Measurements from ENCODE around the gene EVC.
"Not testable (repeated sequence)": the region's sequence is repeated elsewhere in the genome, so short reads cannot be mapped to it uniquely, and the experiment has no call there.

The EVC gene

GRCh38 chr4:5854929-5855328 lies 143.9 kb downstream of the EVC start:
- no peak for DNase-seq

- not testable (repeated sequence) for DNase-seq
These were observed 145.4 kb downstream of the EVC start for GRCh38 chr4:5856362-5856761.

- DNase-seq = no peak
These were observed 146.2 kb downstream of the EVC start for GRCh38 chr4:5857199-5857598.

GRCh38 chr4:5858020-5858769 lies 147.2 kb downstream of the EVC start:
- DNase-seq = peak in 1 of 2 donors; percentile 49

- no peak for DNase-seq
These were observed 152.6 kb downstream of the EVC start for GRCh38 chr4:5863461-5864113.

All from hippocampal formation (tissue), 2 donors.